ENCODE data around the gene DOP1A. TPM values are rescaled to one million over a fixed set of nuclear protein-coding genes. Genes with fewer than 3 reads are reported as not detected.

DOP1A gene
- total RNA-seq, 1 experiment from 2014 or later, result 17.0 TPM

DNA sequence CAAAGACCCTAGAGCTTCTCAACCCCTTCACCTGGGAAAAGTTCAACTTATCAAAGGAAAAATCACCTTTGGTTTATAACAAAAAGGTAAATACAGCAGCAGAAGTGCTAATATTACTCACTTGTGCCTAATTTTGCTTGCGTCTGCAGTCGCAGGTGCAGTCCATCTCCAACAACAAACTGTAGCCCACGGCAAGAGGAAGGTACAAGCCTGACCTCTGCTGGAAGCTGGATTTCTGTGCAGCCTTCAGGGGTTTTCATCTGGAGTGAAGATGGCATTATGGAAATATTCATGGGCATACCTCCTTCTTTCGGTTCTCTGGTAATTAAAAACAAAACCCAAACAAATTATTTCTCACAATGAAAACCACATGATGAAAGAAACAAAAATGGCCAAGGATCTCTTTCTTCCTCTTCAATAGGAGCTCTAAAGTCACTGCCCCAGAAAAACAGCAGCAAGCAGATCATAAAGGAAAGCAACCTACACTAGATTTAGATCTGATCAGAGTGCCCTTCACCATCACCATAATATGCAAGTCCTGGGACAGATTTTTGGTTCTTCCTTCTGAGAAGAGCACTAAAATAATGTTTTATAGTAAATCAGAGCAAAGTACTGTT lies 9.7 kb upstream of the DOP1A start:
- Histone ChIP-seq H4K20me1 (ENCODE audit: control insufficient read depth, insufficient read depth, insufficient read length) (no peaks in the 10 kb centered on the region), H2BK12ac (ENCODE audit: insufficient read length, low read depth, low read length) (no peak overlapping the region), H3K23me2 (ENCODE audit: insufficient read length, low read depth, low read length, poor library complexity, severe bottlenecking) (no peaks in the 10 kb centered on the region), H3K4me2 (ENCODE audit: insufficient read depth, insufficient read length, low read length) (no peak overlapping the region), H4K8ac (replicated peaks; ENCODE audit: insufficient read length, low read depth, low read length) (no peak overlapping the region), H3K9ac (ENCODE audit: extremely low read depth, insufficient read length, low read length) (no peak overlapping the region), H3K27ac (ENCODE audit: insufficient read length, low read depth, low read length) (no peak overlapping the region), H3K79me1 (ENCODE audit: insufficient read depth, low read depth, low read length, poor library complexity, severe bottlenecking) (peaks cover 2% of the 10 kb centered on the region), H3K23ac (ENCODE audit: insufficient read length, low read depth, low read length) (no peak overlapping the region), H3K27me3 (ENCODE audit: insufficient read depth, low read length) (no peaks in the 10 kb centered on the region), H3K14ac (ENCODE audit: insufficient read depth, low read length) (no peak overlapping the region), H2BK15ac (ENCODE audit: low read depth, low read length) (no peak overlapping the region), H3K56ac (ENCODE audit: insufficient read length, low read depth, low read length) (no peak overlapping the region), H2BK20ac (ENCODE audit: low read depth, low read length, poor library complexity, severe bottlenecking) (no peak overlapping the region), H3K79me2 (ENCODE audit: insufficient read depth, low read length) (peaks cover 1% of the 10 kb centered on the region; the same call in 1 of the 2 replicates), H4K91ac (ENCODE audit: insufficient read length, low read depth, low read length) (no peak overlapping the region), H2BK5ac (ENCODE audit: insufficient read length, low read length) (no peak overlapping the region), H2AK5ac (ENCODE audit: insufficient read length, low read length) (no peak overlapping the region), H3K4ac (ENCODE audit: low read depth, low read length) (no peak overlapping the region), H3K9me3 (ENCODE audit: control insufficient read depth, low read depth, low read length) (no peaks in the 10 kb centered on the region), H4K5ac (ENCODE audit: insufficient read length, low read depth, low read length) (no peak overlapping the region), H3K4me1 (ENCODE audit: insufficient read depth, low read length) (no peaks in the 10 kb centered on the region), H2BK120ac (ENCODE audit: low read depth, low read length, poor library complexity, severe bottlenecking) (no peak overlapping the region), H3T11ph (ENCODE audit: low read length) (no peak overlapping the region), H2AFZ (ENCODE audit: low read length) (no peak overlapping the region), H3K18ac (ENCODE audit: insufficient read length, low read depth, low read length) (no peak overlapping the region)
- Mint-ChIP-seq H3K4me1 (peaks cover 10 to 12% of the 10 kb centered on the region in 2 experiments), H3K4me3 (no peak overlapping the region), H3K36me3 (ENCODE audit: insufficient read depth in 1 of 3, low read depth in 3 of 3) (peaks cover 8 to 32% (median 22%) of the 10 kb centered on the region in 3 experiments), H3K27ac (no peak overlapping the region), H3K27me3 (ENCODE audit: low read depth) (no peaks in the 10 kb centered on the region), H3K9me3 (no peaks in the 10 kb centered on the region)
- no CpG with 5 or more reads among the region's 4 CpGs for WGBS (ENCODE audit: extremely low coverage, insufficient read length, low lambda C conversion rate)
- TF ChIP-seq, protein P1, sequence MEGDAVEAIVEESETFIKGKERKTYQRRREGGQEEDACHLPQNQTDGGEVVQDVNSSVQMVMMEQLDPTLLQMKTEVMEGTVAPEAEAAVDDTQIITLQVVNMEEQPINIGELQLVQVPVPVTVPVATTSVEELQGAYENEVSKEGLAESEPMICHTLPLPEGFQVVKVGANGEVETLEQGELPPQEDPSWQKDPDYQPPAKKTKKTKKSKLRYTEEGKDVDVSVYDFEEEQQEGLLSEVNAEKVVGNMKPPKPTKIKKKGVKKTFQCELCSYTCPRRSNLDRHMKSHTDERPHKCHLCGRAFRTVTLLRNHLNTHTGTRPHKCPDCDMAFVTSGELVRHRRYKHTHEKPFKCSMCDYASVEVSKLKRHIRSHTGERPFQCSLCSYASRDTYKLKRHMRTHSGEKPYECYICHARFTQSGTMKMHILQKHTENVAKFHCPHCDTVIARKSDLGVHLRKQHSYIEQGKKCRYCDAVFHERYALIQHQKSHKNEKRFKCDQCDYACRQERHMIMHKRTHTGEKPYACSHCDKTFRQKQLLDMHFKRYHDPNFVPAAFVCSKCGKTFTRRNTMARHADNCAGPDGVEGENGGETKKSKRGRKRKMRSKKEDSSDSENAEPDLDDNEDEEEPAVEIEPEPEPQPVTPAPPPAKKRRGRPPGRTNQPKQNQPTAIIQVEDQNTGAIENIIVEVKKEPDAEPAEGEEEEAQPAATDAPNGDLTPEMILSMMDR (conservative IDR thresholded peaks at IDR 0.05), result peak; percentile 81
- peak; percentile 43 for DNase-seq

Measured in H9 (cell line).